ENCODE measurements around the gene SEPTIN1. TPM values are rescaled to one million over a fixed set of nuclear protein-coding genes. Genes with fewer than 3 reads are reported as not detected.

Gene SEPTIN1
- total and polyA plus RNA-seq, 2 of the 4 experiments (the other 2 are of a cell fraction) = 0.24 TPM; not detected in 1

DNA sequence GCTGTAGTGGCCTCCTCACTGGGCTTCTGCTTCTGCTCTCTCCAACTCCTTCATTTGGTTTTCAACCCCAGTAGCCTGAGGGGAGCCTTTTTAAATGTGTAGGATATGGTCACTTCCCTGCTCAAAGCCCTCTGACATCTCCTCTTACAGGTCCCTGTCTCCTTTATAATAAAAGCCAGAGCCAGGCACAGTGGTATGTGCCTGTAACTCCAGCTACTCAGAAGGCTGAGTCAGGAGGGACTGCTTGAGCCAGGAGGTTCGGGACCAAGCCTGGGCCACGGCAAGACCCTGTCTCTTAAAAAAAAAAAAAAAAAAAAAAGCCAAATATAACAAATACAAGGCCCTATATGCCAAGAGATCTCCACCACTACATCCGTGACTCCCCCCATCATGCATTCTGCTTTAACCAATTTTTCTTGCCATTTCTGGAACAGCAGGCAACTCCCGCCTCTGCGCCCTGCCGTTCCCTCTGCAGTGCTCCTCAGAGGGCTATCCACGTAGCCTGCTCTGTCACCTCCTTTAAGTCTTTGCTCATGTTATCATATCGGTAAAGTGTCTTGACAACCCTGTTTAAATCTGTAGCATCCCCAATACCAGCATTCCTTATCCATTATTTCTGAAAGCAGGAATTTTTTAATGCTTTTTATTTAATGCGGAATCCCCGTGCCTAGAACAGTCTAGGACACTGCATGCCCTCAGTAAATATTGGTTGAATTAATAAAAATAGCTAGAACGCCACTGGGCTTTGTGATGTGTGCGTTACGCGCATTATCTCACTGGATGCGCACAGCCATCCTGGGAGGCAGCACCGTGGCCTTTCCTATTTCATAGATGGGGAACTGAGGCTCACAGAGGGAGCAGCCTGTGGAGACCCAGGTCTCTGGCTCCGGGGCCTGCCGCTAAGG lies 34.5 kb upstream of the SEPTIN1 start:
- Histone ChIP-seq H3K4ac (ENCODE audit: low read depth, low read length) (no peak overlapping the region), H3K56ac (ENCODE audit: extremely low read depth, insufficient read depth, low read length) (no peak overlapping the region), H4K91ac (ENCODE audit: insufficient read depth, low read depth, low read length) (no peak overlapping the region), H4K20me1 (ENCODE audit: insufficient read depth, low read length) (peaks cover 9% of the 10 kb centered on the region), H2BK120ac (ENCODE audit: low read depth, low read length) (no peak overlapping the region), H3K4me2 (ENCODE audit: low read depth, low read length) (peak overlapping the region; percentile 68), H4K5ac (ENCODE audit: low read depth, low read length) (no peak overlapping the region), H3K9me1 (ENCODE audit: insufficient read depth, low read length) (peaks cover 6% of the 10 kb centered on the region; the same call in 1 of the 2 replicates), H3K27ac (ENCODE audit: insufficient read depth, low read length) (no peak overlapping the region), H3K36me3 (ENCODE audit: control insufficient read depth, insufficient read depth, low read length) (peaks cover 14% of the 10 kb centered on the region), H2AK5ac (ENCODE audit: low read depth, low read length) (no peak overlapping the region), H3K27me3 (ENCODE audit: control insufficient read depth, insufficient read depth, low read length) (no peaks in the 10 kb centered on the region), H3K23ac (ENCODE audit: low read depth, low read length) (no peak overlapping the region; the same call in 1 of the 2 replicates), H3K14ac (replicated peaks; ENCODE audit: low read depth, low read length) (no peak overlapping the region), H3K9ac (ENCODE audit: low read depth, low read length) (no peak overlapping the region), H2BK20ac (ENCODE audit: low read depth, low read length) (no peak overlapping the region), H3K18ac (ENCODE audit: low read depth, low read length) (no peak overlapping the region), H3K4me3 (ENCODE audit: insufficient read depth, low read depth, low read length) (peak overlapping the region; percentile 65), H2AFZ (replicated peaks; ENCODE audit: low read length, poor library complexity) (peak overlapping the region; percentile 95), H3K4me1 (ENCODE audit: control insufficient read depth, insufficient read depth, low read length) (no peaks in the 10 kb centered on the region), H4K8ac (ENCODE audit: low read depth in 2 of 2, low read length in 2 of 2) (0 out of 4 replicates have a peak overlapping the region, but pooled peaks of 1 of the 2 experiments have one; percentile 52), H2BK15ac (ENCODE audit: low read depth, low read length) (no peak overlapping the region), H2BK5ac (ENCODE audit: low read depth, low read length, poor library complexity, severe bottlenecking) (no peak overlapping the region), H2AK9ac (replicated peaks; ENCODE audit: low read depth, low read length, poor library complexity) (peak overlapping the region; percentile 82), H3K9me3 (ENCODE audit: control insufficient read depth, insufficient read depth, low read length) (no peaks in the 10 kb centered on the region), H3K79me1 (ENCODE audit: low read depth in 1 of 2, low read length in 2 of 2) (peaks cover 0 to 35% of the 10 kb centered on the region in 2 experiments; a peak in 2 of 4 replicates)
- BruUV-seq (replicated peaks) = no TSS peak
- TF ChIP-seq NFE2L2 (IDR thresholded peaks at IDR 0.05; ENCODE audit: low read depth, low read length) (no peak), CEBPB (IDR thresholded peaks at IDR 0.05; ENCODE audit: low read depth, low read length) (no peak), SMC3 (IDR thresholded peaks at IDR 0.05; ENCODE audit: low read depth, low read length) (no peak), RAD21 (IDR thresholded peaks at IDR 0.05; ENCODE audit: low read length) (no peak), FOS (IDR thresholded peaks at IDR 0.05; ENCODE audit: low read depth, low read length) (no peak), RCOR1 (IDR thresholded peaks at IDR 0.05; ENCODE audit: insufficient replicate concordance, low read length) (no peak), CHD1 (IDR thresholded peaks at IDR 0.05; ENCODE audit: low read depth, low read length) (no peak), RFX5 (IDR thresholded peaks at IDR 0.05; ENCODE audit: low read depth, low read length) (no peak)
- TF ChIP-seq, protein P1, sequence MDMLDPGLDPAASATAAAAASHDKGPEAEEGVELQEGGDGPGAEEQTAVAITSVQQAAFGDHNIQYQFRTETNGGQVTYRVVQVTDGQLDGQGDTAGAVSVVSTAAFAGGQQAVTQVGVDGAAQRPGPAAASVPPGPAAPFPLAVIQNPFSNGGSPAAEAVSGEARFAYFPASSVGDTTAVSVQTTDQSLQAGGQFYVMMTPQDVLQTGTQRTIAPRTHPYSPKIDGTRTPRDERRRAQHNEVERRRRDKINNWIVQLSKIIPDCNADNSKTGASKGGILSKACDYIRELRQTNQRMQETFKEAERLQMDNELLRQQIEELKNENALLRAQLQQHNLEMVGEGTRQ (IDR thresholded peaks at IDR 0.05; ENCODE audit: low read depth, low read length) = no peak
- WGBS, 2 experiments (ENCODE audit: extremely low coverage in 2 of 2, insufficient read length in 1 of 2) = 83% methylated on average over 7 of the region's 18 CpGs; no CpG with 5 or more reads in 1 of the 2 experiments
- DNase-seq (no peak), ATAC-seq (ENCODE audit: low read depth) (no peak)
- dilution Hi-C loops (cut with HindIII; ENCODE audit: low sequenced_read_pairs, unreplicated experiment) (no loop called here), in situ Hi-C loops (cut with MboI; ENCODE audit: low sequenced_read_pairs) (loop anchor here (25.0 kb wide), 1 partner anchor 230 kb away; the partner anchor contains the start of genes BOLA2B, CORO1A, SLX1A and SULT1A3), intact Hi-C loops (cut with micrococcal nuclease) (no loop called here)
- CTCF ChIA-PET = interaction anchor here (0.7 kb wide), 1 partner anchor 7 kb away, joined by 3 read pairs; no protein-coding TSS in a partner anchor
- POLR2A ChIA-PET (ENCODE audit: unreplicated experiment) = interaction anchor here (0.5 kb wide), 1 partner anchor 10 kb away, joined by 3 read pairs; the partner anchor contains the start of gene ZNF771

Data from IMR-90 (cell line).